Activated CD8-positive, alpha-beta memory T cell treated with anti-CD3 and anti-CD28 coated beads for 36 hours (primary cell): ENCODE results near the gene IGSF6. TPM values are rescaled to one million over a fixed set of nuclear protein-coding genes. Genes with fewer than 3 reads are reported as not detected.

Experiments used
- CTCF ChIA-PET: fragments of 350-600 bp; sonication (Branson Sonifier 250); formaldehyde crosslinking; loops from one replicate; lab custom pipeline; 2021; ENCODE audit warnings: antibody characterized with exemption; lab: Charles Lee
- POLR2A ChIA-PET: fragments of 350-600 bp; sonication (Branson Sonifier 250); formaldehyde crosslinking; loops from one replicate; lab custom pipeline; 2021; ENCODE audit warnings: antibody characterized with exemption; lab: Charles Lee
- total RNA-seq, 2 experiments: library from RNA; stranded (reverse); gene quantifications; one replicate each; pipeline ENCODE4 v1.2.3, GENCODE V29; 2021

The IGSF6 gene
- total RNA-seq, 2 experiments from 2014 or later = 0.08 TPM

GRCh38 chr16:21592191-21592590 lies 60.2 kb downstream of the IGSF6 start:
- POLR2A ChIA-PET = no interaction called here
- CTCF ChIA-PET = no interaction called here

- ChIA-PET CTCF (interaction anchor here (1.0 kb wide), 1 partner anchor 13 kb away, joined by 3 read pairs; no protein-coding TSS in a partner anchor), POLR2A (no interaction called here)
These were observed 61.6 kb downstream of the IGSF6 start for GRCh38 chr16:21590796-21591195.

GRCh38 chr16:21590287-21590686 lies 62.1 kb downstream of the IGSF6 start:
- ChIA-PET CTCF (interaction anchor here (0.6 kb wide), 2 partner anchors 46 to 97 kb away, joined by 3 to 4 read pairs; no protein-coding TSS in a partner anchor), POLR2A (no interaction called here)

- POLR2A ChIA-PET = no interaction called here
- CTCF ChIA-PET = interaction anchor here (0.6 to 0.7 kb wide), 2 partner anchors 45 to 1521 kb away, joined by 3 read pairs; no protein-coding TSS in a partner anchor
These were observed 62.9 kb downstream of the IGSF6 start for GRCh38 chr16:21589551-21589950.

Other genes with a start within 250 kb of the IGSF6 start
- 10 to 100 TPM; 79.9 to 80.2 TPM for gene METTL9, start 53.0 kb downstream of the IGSF6 start, total RNA-seq
- under 1 TPM; 0.06 to 0.29 TPM for gene OTOA, start 11.4 kb upstream of the IGSF6 start, total RNA-seq
- gene NPIPB4, start 205.1 kb upstream of the IGSF6 start, total RNA-seq = 100 to 1,000 TPM; 128 to 137 TPM